HEK293 (cell line): Measurements from ENCODE around the gene SLC41A1.

Experiments used
- HOXD13 ChIP-seq: sonication (generic); formaldehyde crosslinking; IDR thresholded peaks from 2 replicates; pipeline ENCODE4 v1.8.0; 2022; ENCODE audit warnings: missing genetic modification reagents, borderline replicate concordance
- MYNN ChIP-seq: fragments of 450-650 bp; formaldehyde crosslinking; IDR thresholded peaks from 2 replicates; pipeline ENCODE4 v1.5.1; 2016; ENCODE audit warnings: missing biosample characterization, missing genetic modification characterization, borderline replicate concordance
- MZF1 ChIP-seq: fragments of 450-650 bp; formaldehyde crosslinking; IDR thresholded peaks from 2 replicates; pipeline ENCODE4 v1.5.1; 2017; ENCODE audit warnings: missing biosample characterization, missing genetic modification characterization, borderline replicate concordance
- RBAK ChIP-seq: fragments of 450-650 bp; formaldehyde crosslinking; IDR thresholded peaks from 2 replicates; pipeline ENCODE4 v1.5.1; 2016; ENCODE audit warnings: missing biosample characterization, missing genetic modification characterization
- REPIN1 ChIP-seq: fragments of 450-650 bp; formaldehyde crosslinking; IDR thresholded peaks from 2 replicates; pipeline ENCODE4 v1.5.1; 2017; ENCODE audit warnings: missing biosample characterization, missing genetic modification characterization, low read depth
- SETDB1 ChIP-seq: IDR thresholded peaks from one replicate; pipeline ENCODE4 v1.6.1; 2017; ENCODE audit warnings: mild to moderate bottlenecking, low read length, moderate library complexity, mixed read lengths; ENCODE audit not compliant: insufficient read length
- YY1 ChIP-seq: fragments of 450-650 bp; formaldehyde crosslinking; IDR thresholded peaks from 2 replicates; pipeline ENCODE4 v1.5.1; 2018; ENCODE audit warnings: missing biosample characterization, missing genetic modification characterization
- ZFP41 ChIP-seq: fragments of 450-650 bp; formaldehyde crosslinking; IDR thresholded peaks from 2 replicates; pipeline ENCODE4 v1.5.1; 2016; ENCODE audit warnings: missing biosample characterization, missing genetic modification characterization, borderline replicate concordance
- ZIC2 ChIP-seq: fragments of 450-650 bp; formaldehyde crosslinking; IDR thresholded peaks from 2 replicates; pipeline ENCODE4 v1.5.1; 2016; ENCODE audit warnings: missing biosample characterization, missing genetic modification characterization
- ZNF10 ChIP-seq: fragments of 450-650 bp; formaldehyde crosslinking; IDR thresholded peaks from 2 replicates; pipeline ENCODE4 v1.5.1; 2017; ENCODE audit warnings: missing biosample characterization, missing genetic modification characterization
- ZNF114 ChIP-seq: fragments of 450-650 bp; formaldehyde crosslinking; IDR thresholded peaks from 2 replicates; pipeline ENCODE4 v1.5.0; 2017; ENCODE audit warnings: missing biosample characterization, missing genetic modification characterization
- ZNF121 ChIP-seq: fragments of 450-650 bp; formaldehyde crosslinking; IDR thresholded peaks from 2 replicates; pipeline ENCODE4 v1.5.1; 2016; ENCODE audit warnings: missing biosample characterization, missing genetic modification characterization
- ZNF175 ChIP-seq: fragments of 450-650 bp; formaldehyde crosslinking; IDR thresholded peaks from 2 replicates; pipeline ENCODE4 v1.5.1; 2016; ENCODE audit warnings: missing biosample characterization, missing genetic modification characterization
- ZNF184 ChIP-seq: fragments of 450-650 bp; IDR thresholded peaks from 2 replicates; pipeline ENCODE4 v1.5.1; 2018; ENCODE audit warnings: missing biosample characterization, mild to moderate bottlenecking, missing genetic modification characterization
- ZNF274 ChIP-seq, 2 experiments: fragments of 200-500 bp in 1 of 2; fragments of 450-650 bp in 1 of 2; sonication (Bioruptor generic) in 1 of 2; formaldehyde crosslinking in 1 of 2; IDR thresholded peaks; 2 replicates each; pipeline versions ENCODE4 v1.5.1 to v1.6.1; 2014 to 2016; ENCODE audit warnings: borderline replicate concordance in 1 of 2, inconsistent platforms in 1 of 2, low read length in 1 of 2, missing biosample characterization in 1 of 2, missing genetic modification characterization in 1 of 2
- ZNF302 ChIP-seq: fragments of 450-650 bp; formaldehyde crosslinking; IDR thresholded peaks from 2 replicates; pipeline ENCODE4 v1.5.1; 2016; ENCODE audit warnings: missing biosample characterization, missing genetic modification characterization, low read depth
- ZNF311 ChIP-seq: fragments of 450-650 bp; formaldehyde crosslinking; IDR thresholded peaks from 2 replicates; pipeline ENCODE4 v1.5.1; 2017; ENCODE audit warnings: missing biosample characterization, missing genetic modification characterization, borderline replicate concordance
- ZNF366 ChIP-seq: fragments of 450-650 bp; formaldehyde crosslinking; conservative IDR thresholded peaks from 2 replicates; pipeline ENCODE4 v1.5.1; 2016; ENCODE audit warnings: missing biosample characterization, missing genetic modification characterization
- ZNF473 ChIP-seq: fragments of 450-650 bp; formaldehyde crosslinking; IDR thresholded peaks from 2 replicates; pipeline ENCODE4 v1.5.1; 2017; ENCODE audit warnings: missing biosample characterization, missing genetic modification characterization
- ZNF548 ChIP-seq: fragments of 450-650 bp; formaldehyde crosslinking; IDR thresholded peaks from 2 replicates; pipeline ENCODE4 v1.5.1; 2016; ENCODE audit warnings: missing biosample characterization, missing genetic modification characterization
- ZNF558 ChIP-seq: fragments of 450-650 bp; formaldehyde crosslinking; IDR thresholded peaks from 2 replicates; pipeline ENCODE4 v1.5.1; 2016; ENCODE audit warnings: missing biosample characterization, missing genetic modification characterization
- ZNF621 ChIP-seq: fragments of 450-650 bp; formaldehyde crosslinking; IDR thresholded peaks from 2 replicates; pipeline ENCODE4 v1.5.1; 2017; ENCODE audit warnings: missing biosample characterization, missing genetic modification characterization
- ZNF670 ChIP-seq: fragments of 450-650 bp; formaldehyde crosslinking; IDR thresholded peaks from 2 replicates; pipeline ENCODE4 v1.5.1; 2016; ENCODE audit warnings: missing biosample characterization, missing genetic modification characterization, low read depth
- TF ChIP-seq, protein P1 (sequence below): fragments of 450-650 bp; formaldehyde crosslinking; IDR thresholded peaks from 2 replicates; pipeline ENCODE4 v1.5.1; 2016; ENCODE audit warnings: missing biosample characterization, missing genetic modification characterization
- TF ChIP-seq, protein P2 (sequence below): fragments of 450-650 bp; formaldehyde crosslinking; IDR thresholded peaks from 2 replicates; pipeline ENCODE4 v1.5.1; 2016; ENCODE audit warnings: missing biosample characterization, missing genetic modification characterization
- TF ChIP-seq, protein P3 (sequence below): fragments of 450-650 bp; formaldehyde crosslinking; IDR thresholded peaks from 2 replicates; pipeline ENCODE4 v1.5.1; 2016; ENCODE audit warnings: missing biosample characterization, missing genetic modification characterization
- TF ChIP-seq, protein P4 (sequence below): fragments of 450-650 bp; formaldehyde crosslinking; IDR thresholded peaks from 2 replicates; pipeline ENCODE4 v1.5.1; 2016; ENCODE audit warnings: missing biosample characterization, missing genetic modification characterization, borderline replicate concordance

The SLC41A1 gene

DNA sequence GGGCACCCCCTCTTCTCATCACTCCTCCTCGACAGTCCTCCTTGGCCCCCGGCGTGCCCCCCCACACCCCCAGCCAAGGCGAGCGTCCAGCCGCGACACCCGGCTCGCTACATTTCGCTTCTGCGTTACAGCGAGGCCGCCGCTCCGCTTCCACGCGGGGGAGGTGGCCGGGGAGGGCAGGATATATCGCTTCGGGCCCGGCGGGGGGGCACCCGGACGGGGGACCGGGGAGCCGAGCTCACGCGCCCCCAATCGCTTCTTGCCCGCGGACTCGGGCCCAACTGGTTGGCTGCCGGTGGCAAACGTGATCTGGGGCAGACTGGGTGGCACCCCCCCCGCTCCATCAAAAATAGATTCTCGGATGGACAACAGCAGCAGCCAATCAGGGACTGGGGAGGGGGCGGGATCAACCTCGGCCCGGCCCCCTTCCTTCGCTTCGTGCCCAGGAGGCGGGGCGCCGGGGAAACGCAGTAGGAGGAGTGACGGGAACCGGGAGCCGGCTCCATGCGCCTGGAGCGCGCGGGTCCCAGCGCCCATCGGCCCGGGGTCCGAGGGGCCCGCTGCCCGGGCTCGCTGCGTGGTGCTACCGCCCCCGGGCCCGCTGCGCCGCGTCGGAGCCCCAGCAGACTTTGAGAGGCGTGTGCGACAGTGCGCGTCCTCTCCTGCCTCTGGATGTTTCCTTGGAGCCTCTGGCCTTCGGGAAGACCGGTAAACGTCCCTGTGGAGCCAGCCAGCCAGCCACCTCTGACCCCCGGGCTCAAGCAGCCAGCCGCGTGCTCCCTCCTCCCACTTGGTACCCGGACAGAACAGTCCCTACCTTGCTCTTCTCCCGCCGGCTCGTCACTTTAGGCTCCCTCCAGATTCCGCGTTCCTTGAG, at the start of gene SLC41A1 (continued):
- no peak for TF ChIP-seq ZNF274 (IDR thresholded peaks at IDR 0.05; ENCODE audit: low read length)
- no peak for TF ChIP-seq ZNF274 (tag by site-specific recombination; IDR thresholded peaks at IDR 0.05; ENCODE audit: borderline replicate concordance)
- TF ChIP-seq ZNF366 (tag by site-specific recombination) = no peak
- no peak for TF ChIP-seq ZNF558 (tag by site-specific recombination)
- TF ChIP-seq MZF1 (tag by site-specific recombination) = no peak
- TF ChIP-seq, protein P1, sequence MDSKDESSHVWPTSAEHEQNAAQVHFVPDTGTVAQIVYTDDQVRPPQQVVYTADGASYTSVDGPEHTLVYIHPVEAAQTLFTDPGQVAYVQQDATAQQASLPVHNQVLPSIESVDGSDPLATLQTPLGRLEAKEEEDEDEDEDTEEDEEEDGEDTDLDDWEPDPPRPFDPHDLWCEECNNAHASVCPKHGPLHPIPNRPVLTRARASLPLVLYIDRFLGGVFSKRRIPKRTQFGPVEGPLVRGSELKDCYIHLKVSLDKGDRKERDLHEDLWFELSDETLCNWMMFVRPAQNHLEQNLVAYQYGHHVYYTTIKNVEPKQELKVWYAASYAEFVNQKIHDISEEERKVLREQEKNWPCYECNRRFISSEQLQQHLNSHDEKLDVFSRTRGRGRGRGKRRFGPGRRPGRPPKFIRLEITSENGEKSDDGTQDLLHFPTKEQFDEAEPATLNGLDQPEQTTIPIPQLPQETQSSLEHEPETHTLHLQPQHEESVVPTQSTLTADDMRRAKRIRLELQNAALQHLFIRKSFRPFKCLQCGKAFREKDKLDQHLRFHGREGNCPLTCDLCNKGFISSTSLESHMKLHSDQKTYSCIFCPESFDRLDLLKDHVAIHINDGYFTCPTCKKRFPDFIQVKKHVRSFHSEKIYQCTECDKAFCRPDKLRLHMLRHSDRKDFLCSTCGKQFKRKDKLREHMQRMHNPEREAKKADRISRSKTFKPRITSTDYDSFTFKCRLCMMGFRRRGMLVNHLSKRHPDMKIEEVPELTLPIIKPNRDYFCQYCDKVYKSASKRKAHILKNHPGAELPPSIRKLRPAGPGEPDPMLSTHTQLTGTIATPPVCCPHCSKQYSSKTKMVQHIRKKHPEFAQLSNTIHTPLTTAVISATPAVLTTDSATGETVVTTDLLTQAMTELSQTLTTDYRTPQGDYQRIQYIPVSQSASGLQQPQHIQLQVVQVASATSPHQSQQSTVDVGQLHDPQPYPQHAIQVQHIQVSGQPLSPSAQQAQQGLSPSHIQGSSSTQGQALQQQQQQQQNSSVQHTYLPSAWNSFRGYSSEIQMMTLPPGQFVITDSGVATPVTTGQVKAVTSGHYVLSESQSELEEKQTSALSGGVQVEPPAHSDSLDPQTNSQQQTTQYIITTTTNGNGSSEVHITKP (tag by site-specific recombination) = peak; percentile 60
- no peak for TF ChIP-seq REPIN1 (tag by site-specific recombination)
- TF ChIP-seq RBAK = no peak
- no peak for TF ChIP-seq ZNF10 (tag by site-specific recombination)
- no peak for TF ChIP-seq ZFP41 (tag by site-specific recombination)
- TF ChIP-seq, protein P2, sequence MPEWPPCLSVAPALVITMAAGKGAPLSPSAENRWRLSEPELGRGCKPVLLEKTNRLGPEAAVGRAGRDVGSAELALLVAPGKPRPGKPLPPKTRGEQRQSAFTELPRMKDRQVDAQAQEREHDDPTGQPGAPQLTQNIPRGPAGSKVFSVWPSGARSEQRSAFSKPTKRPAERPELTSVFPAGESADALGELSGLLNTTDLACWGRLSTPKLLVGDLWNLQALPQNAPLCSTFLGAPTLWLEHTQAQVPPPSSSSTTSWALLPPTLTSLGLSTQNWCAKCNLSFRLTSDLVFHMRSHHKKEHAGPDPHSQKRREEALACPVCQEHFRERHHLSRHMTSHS (tag by site-specific recombination) = no peak
- TF ChIP-seq MYNN = no peak
- TF ChIP-seq ZIC2 (tag by site-specific recombination) = peak; percentile 45; the same call in 1 of the 2 replicates
- TF ChIP-seq ZNF621 (tag by site-specific recombination) = no peak
- TF ChIP-seq ZNF184 (tag by site-specific recombination) = no peak
- no peak for TF ChIP-seq ZNF311 (tag by site-specific recombination)
- no peak for TF ChIP-seq ZNF302
- TF ChIP-seq ZNF114 = no peak
- TF ChIP-seq, protein P3, sequence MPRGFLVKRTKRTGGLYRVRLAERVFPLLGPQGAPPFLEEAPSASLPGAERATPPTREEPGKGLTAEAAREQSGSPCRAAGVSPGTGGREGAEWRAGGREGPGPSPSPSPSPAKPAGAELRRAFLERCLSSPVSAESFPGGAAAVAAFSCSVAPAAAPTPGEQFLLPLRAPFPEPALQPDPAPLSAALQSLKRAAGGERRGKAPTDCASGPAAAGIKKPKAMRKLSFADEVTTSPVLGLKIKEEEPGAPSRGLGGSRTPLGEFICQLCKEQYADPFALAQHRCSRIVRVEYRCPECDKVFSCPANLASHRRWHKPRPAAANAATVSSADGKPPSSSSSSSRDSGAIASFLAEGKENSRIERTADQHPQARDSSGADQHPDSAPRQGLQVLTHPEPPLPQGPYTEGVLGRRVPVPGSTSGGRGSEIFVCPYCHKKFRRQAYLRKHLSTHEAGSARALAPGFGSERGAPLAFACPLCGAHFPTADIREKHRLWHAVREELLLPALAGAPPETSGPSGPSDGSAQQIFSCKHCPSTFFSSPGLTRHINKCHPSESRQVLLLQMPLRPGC = peak; percentile 73
- no peak for TF ChIP-seq SETDB1
- TF ChIP-seq ZNF175 (tag by site-specific recombination) = no peak
- TF ChIP-seq, protein P4, sequence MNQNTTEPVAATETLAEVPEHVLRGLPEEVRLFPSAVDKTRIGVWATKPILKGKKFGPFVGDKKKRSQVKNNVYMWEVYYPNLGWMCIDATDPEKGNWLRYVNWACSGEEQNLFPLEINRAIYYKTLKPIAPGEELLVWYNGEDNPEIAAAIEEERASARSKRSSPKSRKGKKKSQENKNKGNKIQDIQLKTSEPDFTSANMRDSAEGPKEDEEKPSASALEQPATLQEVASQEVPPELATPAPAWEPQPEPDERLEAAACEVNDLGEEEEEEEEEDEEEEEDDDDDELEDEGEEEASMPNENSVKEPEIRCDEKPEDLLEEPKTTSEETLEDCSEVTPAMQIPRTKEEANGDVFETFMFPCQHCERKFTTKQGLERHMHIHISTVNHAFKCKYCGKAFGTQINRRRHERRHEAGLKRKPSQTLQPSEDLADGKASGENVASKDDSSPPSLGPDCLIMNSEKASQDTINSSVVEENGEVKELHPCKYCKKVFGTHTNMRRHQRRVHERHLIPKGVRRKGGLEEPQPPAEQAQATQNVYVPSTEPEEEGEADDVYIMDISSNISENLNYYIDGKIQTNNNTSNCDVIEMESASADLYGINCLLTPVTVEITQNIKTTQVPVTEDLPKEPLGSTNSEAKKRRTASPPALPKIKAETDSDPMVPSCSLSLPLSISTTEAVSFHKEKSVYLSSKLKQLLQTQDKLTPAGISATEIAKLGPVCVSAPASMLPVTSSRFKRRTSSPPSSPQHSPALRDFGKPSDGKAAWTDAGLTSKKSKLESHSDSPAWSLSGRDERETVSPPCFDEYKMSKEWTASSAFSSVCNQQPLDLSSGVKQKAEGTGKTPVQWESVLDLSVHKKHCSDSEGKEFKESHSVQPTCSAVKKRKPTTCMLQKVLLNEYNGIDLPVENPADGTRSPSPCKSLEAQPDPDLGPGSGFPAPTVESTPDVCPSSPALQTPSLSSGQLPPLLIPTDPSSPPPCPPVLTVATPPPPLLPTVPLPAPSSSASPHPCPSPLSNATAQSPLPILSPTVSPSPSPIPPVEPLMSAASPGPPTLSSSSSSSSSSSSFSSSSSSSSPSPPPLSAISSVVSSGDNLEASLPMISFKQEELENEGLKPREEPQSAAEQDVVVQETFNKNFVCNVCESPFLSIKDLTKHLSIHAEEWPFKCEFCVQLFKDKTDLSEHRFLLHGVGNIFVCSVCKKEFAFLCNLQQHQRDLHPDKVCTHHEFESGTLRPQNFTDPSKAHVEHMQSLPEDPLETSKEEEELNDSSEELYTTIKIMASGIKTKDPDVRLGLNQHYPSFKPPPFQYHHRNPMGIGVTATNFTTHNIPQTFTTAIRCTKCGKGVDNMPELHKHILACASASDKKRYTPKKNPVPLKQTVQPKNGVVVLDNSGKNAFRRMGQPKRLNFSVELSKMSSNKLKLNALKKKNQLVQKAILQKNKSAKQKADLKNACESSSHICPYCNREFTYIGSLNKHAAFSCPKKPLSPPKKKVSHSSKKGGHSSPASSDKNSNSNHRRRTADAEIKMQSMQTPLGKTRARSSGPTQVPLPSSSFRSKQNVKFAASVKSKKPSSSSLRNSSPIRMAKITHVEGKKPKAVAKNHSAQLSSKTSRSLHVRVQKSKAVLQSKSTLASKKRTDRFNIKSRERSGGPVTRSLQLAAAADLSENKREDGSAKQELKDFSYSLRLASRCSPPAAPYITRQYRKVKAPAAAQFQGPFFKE (tag by site-specific recombination) = no peak
- TF ChIP-seq ZNF473 (tag by site-specific recombination) = no peak
- no peak for TF ChIP-seq ZNF121 (tag by site-specific recombination)
- TF ChIP-seq HOXD13 = no peak
- no peak for TF ChIP-seq YY1 (tag by site-specific recombination)
- no peak for TF ChIP-seq ZNF548 (tag by site-specific recombination)
- no peak for TF ChIP-seq ZNF670 (tag by site-specific recombination)
